H1 (cell line): Measurements from ENCODE around the gene CEBPB. TPM values are rescaled to one million over a fixed set of nuclear protein-coding genes. Genes with fewer than 3 reads are reported as not detected.

Experiments
- CHD7 ChIP-seq: fragments of 300-600 bp; sonication (generic); IDR thresholded peaks from 2 replicates; pipeline ENCODE4 v1.7.1; 2012; ENCODE audit warnings: low read length, moderate library complexity, mild to moderate bottlenecking, inconsistent platforms; ENCODE audit not compliant: insufficient replicate concordance
- polyA plus RNA-seq, 7 experiments: library from polyadenylated mRNA; depleted of rRNA in 3 of 7; stranded (reverse) in 5 of 7; unstranded in 2 of 7; fragments of >200 nt in 5 of 7; fragments of 200-250 nt in 2 of 7; gene quantifications; 1 replicate in 5 of 7; 2 replicates in 1 of 7; 4 replicates in 1 of 7; pipeline versions ENCODE4 v1.2.1 to v1.2.3, GENCODE V29; 2011 to 2013; ENCODE audit warnings: missing spikeins in 2 of 7, mixed read lengths in 2 of 7
- total RNA-seq: library from RNA; stranded (reverse); fragmentation: NEBNext Ultra II Directional; extraction: Animal tissue kit (Norgen Biotek cat#: 25700); gene quantifications from 2 replicates; pipeline ENCODE4 v1.2.1, GENCODE V29; 2021

CEBPB gene
- total and polyA plus RNA-seq, 2 of the 8 experiments (the other 6 are each of a cell fraction or from before 2014, with no cell fraction given): 7.1 to 24.1 TPM

- no peak for TF ChIP-seq CHD7
Measured at GRCh38 chr20:50141811-50142561, 48.6 kb upstream of the CEBPB start (continued).
